ENCODE data around the gene ELANE.

DNA sequence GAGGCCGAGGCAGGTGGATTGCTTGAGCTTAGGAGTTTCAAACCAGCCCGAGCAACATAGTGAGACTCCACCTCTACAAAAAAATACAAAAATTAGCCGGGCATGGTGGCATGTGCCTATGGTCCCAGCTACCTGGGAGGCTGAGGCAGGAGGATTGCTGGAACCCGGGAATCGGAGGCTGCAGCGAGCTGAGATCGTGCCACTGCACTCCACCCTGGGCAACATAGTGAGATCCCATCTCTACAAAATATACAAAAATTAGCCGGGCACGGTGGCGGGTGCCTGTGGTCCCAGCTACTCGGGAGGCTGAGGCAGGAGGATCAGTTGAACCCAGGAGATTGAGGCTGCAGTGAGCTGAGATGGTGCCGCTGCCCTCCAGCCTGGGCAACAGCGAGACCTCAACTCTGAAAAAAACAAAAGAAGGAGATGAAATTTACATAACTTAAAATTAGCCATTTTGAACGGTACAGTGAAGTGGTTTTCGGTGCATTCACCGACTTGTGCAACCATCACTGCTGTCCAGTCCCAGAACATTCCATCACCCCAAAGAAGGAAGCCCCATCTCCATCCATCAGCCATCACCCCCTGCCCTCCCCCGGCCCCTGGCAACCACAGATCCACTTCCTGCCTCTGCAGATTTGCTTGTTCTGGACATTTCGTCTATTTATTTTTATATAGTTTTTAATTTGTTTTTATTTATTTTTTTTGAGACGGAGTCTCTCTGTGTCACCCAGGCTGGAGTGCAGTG lies 26.0 kb upstream of the ELANE start:
- TF ChIP-seq, protein P1, sequence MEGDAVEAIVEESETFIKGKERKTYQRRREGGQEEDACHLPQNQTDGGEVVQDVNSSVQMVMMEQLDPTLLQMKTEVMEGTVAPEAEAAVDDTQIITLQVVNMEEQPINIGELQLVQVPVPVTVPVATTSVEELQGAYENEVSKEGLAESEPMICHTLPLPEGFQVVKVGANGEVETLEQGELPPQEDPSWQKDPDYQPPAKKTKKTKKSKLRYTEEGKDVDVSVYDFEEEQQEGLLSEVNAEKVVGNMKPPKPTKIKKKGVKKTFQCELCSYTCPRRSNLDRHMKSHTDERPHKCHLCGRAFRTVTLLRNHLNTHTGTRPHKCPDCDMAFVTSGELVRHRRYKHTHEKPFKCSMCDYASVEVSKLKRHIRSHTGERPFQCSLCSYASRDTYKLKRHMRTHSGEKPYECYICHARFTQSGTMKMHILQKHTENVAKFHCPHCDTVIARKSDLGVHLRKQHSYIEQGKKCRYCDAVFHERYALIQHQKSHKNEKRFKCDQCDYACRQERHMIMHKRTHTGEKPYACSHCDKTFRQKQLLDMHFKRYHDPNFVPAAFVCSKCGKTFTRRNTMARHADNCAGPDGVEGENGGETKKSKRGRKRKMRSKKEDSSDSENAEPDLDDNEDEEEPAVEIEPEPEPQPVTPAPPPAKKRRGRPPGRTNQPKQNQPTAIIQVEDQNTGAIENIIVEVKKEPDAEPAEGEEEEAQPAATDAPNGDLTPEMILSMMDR (IDR thresholded peaks at IDR 0.05), result no peak
- no peak for TF ChIP-seq POLR2A (IDR thresholded peaks at IDR 0.05)
